GM23248 (cell line): ENCODE results near the gene FANCE. TPM values are rescaled to one million over a fixed set of nuclear protein-coding genes. Genes with fewer than 3 reads are reported as not detected.

Experiments used
- DNase-seq: peaks from one replicate; pipeline ENCODE4 v3.0.0-alpha.2; 2015
- H2AFZ ChIP-seq: fragments of 200-600 bp; sonication (generic); 2 replicates; pipeline ENCODE4 v1.6.1; 2016; ENCODE audit warnings: antibody characterized with exemption
- H3F3A ChIP-seq: fragments of 200-600 bp; sonication (generic); 2 replicates; pipeline ENCODE4 v1.6.1; 2016; ENCODE audit warnings: mild to moderate bottlenecking, antibody characterized with exemption, mixed run types; ENCODE audit not compliant: insufficient read depth
- H3K27ac ChIP-seq: fragments of 200-600 bp; sonication (generic); 2 replicates; pipeline ENCODE4 v1.5.1; 2016; ENCODE audit warnings: mild to moderate bottlenecking
- H3K27me3 ChIP-seq: fragments of 200-600 bp; sonication (generic); replicated peaks from 2 replicates; pipeline ENCODE4 v1.6.1; 2016; ENCODE audit warnings: mild to moderate bottlenecking; ENCODE audit not compliant: insufficient read depth
- H3K36me3 ChIP-seq: fragments of 200-600 bp; sonication (generic); 2 replicates; pipeline ENCODE4 v1.6.1; 2016; ENCODE audit warnings: low read depth, mild to moderate bottlenecking
- H3K4me1 ChIP-seq: fragments of 200-600 bp; sonication (generic); 2 replicates; pipeline ENCODE4 v1.6.1; 2016; ENCODE audit warnings: mild to moderate bottlenecking; ENCODE audit not compliant: insufficient read depth
- H3K4me2 ChIP-seq: fragments of 200-600 bp; sonication (generic); one replicate; pipeline ENCODE4 v1.6.1; 2016; ENCODE audit warnings: mild to moderate bottlenecking; ENCODE audit not compliant: unreplicated experiment
- H3K4me3 ChIP-seq: fragments of 200-600 bp; sonication (generic); 2 replicates; pipeline ENCODE4 v1.5.1; 2016; ENCODE audit warnings: mild to moderate bottlenecking
- H3K79me2 ChIP-seq: fragments of 200-600 bp; sonication (generic); 2 replicates; pipeline ENCODE4 v1.6.1; 2016; ENCODE audit warnings: mild to moderate bottlenecking; ENCODE audit not compliant: insufficient read depth
- H3K9ac ChIP-seq: fragments of 200-600 bp; sonication (generic); 2 replicates; pipeline ENCODE4 v1.6.1; 2016; ENCODE audit warnings: mild to moderate bottlenecking
- H3K9me2 ChIP-seq: fragments of 200-600 bp; sonication (generic); 2 replicates; pipeline ENCODE4 v1.6.1; 2016; ENCODE audit warnings: mixed run types, mild to moderate bottlenecking, moderate library complexity; ENCODE audit not compliant: insufficient read depth
- H3K9me3 ChIP-seq: fragments of 200-600 bp; sonication (generic); one replicate; pipeline ENCODE4 v1.6.1; 2017; ENCODE audit warnings: low read depth
- H4K20me1 ChIP-seq: fragments of 200-600 bp; sonication (generic); 2 replicates; pipeline ENCODE4 v1.6.0; 2016; ENCODE audit not compliant: insufficient read depth
- EZH2 ChIP-seq: fragments of 200-600 bp; sonication (generic); IDR thresholded peaks from 2 replicates; pipeline ENCODE4 v1.6.1; 2018; ENCODE audit warnings: antibody characterized with exemption, mild to moderate bottlenecking; ENCODE audit not compliant: insufficient read depth, poor library complexity, severe bottlenecking
- EZH2phosphoT487 ChIP-seq: fragments of 200-600 bp; sonication (generic); IDR thresholded peaks from 2 replicates; pipeline ENCODE4 v1.6.1; 2018; ENCODE audit warnings: antibody characterized with exemption, moderate library complexity, mild to moderate bottlenecking, low read depth; ENCODE audit not compliant: insufficient read depth
- WGBS, 2 experiments: methylation state at CpG; one replicate each; pipeline ENCODE4 v1.1.6; 2015 to 2017; ENCODE audit warnings: low lambda C conversion rate in 2 of 2, low coverage in 1 of 2; ENCODE audit errors: missing lambda C conversion rate in 2 of 2; 5-methylcytosine and 5-hydroxymethylcytosine counted together
- in situ Hi-C: fragments of 300-500 bp; cut with MboI; formaldehyde crosslinking; loops from 2 replicates; pipeline ENCODE4 v1.15.0; 2020
- polyA plus RNA-seq: library from polyadenylated mRNA; unstranded; fragments of >200 nt; fragmentation: Nextera tagmentation; extraction: Ambion mirVana; gene quantifications from 2 replicates; pipeline ENCODE4 v1.2.1, GENCODE V29; 2016
- total RNA-seq: library from RNA; depleted of rRNA; stranded (reverse); fragments of >200 nt; shearing (Covaris generic); gene quantifications from 2 replicates; pipeline ENCODE4 v1.2.3, GENCODE V29; 2014

Gene FANCE
- total and polyA plus RNA-seq, 2 experiments from 2014 or later, result 4.3 to 9.7 TPM

- Histone ChIP-seq H3K9me3 (no peaks in the 10 kb centered on the region), H3K27me3 (0 out of 2 replicates have a peak, but pooled peaks cover 3% of the 10 kb centered on the region), H3K9ac (no peak overlapping the region), H3K9me2 (no peaks in the 10 kb centered on the region), H3K4me2 (no peak overlapping the region), H4K20me1 (no peaks in the 10 kb centered on the region), H3K27ac (no peak overlapping the region), H3K4me1 (peaks cover 2% of the 10 kb centered on the region), H3K4me3 (no peak overlapping the region), H3F3A (0 out of 2 replicates have a peak, but pooled peaks cover 5% of the 10 kb centered on the region), H3K79me2 (peaks cover 10% of the 10 kb centered on the region), H3K36me3 (no peaks in the 10 kb centered on the region), H2AFZ (no peak overlapping the region)
- TF ChIP-seq EZH2phosphoT487 (no peak), EZH2 (no peak)
- 61 to 71% methylated on average over 6 of the region's 6 CpGs for WGBS, 2 experiments
- in situ Hi-C loops, result no loop called here
- DNase-seq, result peak; percentile 78
These were observed 48.6 kb downstream of the FANCE start for GRCh38 chr6:35500782-35501181.

GRCh38 chr6:35501784-35502183 lies 49.6 kb downstream of the FANCE start:
- no peaks in the 10 kb centered on the region for H3K36me3 ChIP-seq
- in situ Hi-C loops, result no loop called here

GRCh38 chr6:35503534-35503933 lies 51.4 kb downstream of the FANCE start:
- no peak for TF ChIP-seq EZH2
- TF ChIP-seq EZH2phosphoT487, result no peak
- no peaks in the 10 kb centered on the region for H3K9me3 ChIP-seq
- H3K4me2 ChIP-seq, result no peak overlapping the region
- WGBS, 2 experiments, result 62 to 64% methylated on average over 15 of the region's 15 CpGs
- H3K27me3 ChIP-seq, result peaks cover 14% of the 10 kb centered on the region
- H2AFZ ChIP-seq, result no peak overlapping the region
- no peaks in the 10 kb centered on the region for H3K36me3 ChIP-seq
- no peak overlapping the region for H3K4me3 ChIP-seq
- 0 out of 2 replicates have a peak, but pooled peaks cover 5% of the 10 kb centered on the region for H3F3A ChIP-seq
- H3K9me2 ChIP-seq, result no peaks in the 10 kb centered on the region
- H3K4me1 ChIP-seq, result no peaks in the 10 kb centered on the region
- in situ Hi-C loops, result no loop called here
- no peaks in the 10 kb centered on the region for H4K20me1 ChIP-seq
- no peak for DNase-seq
- H3K79me2 ChIP-seq, result no peaks in the 10 kb centered on the region
- H3K9ac ChIP-seq, result no peak overlapping the region
- H3K27ac ChIP-seq, result no peak overlapping the region

More at GRCh38 chr6:35501784-35502183, 49.6 kb downstream of the FANCE start:
- TF ChIP-seq EZH2 (no peak), EZH2phosphoT487 (no peak)
- no peak overlapping the region for H3K4me2 ChIP-seq
- no peaks in the 10 kb centered on the region for H4K20me1 ChIP-seq
- H2AFZ ChIP-seq, result no peak overlapping the region
- 94 to 100% methylated on average over 2 of the region's 2 CpGs for WGBS, 2 experiments
- DNase-seq, result no peak
- peaks cover 13% of the 10 kb centered on the region; the same call in 1 of the 2 replicates for H3K27me3 ChIP-seq
- H3K9me2 ChIP-seq, result no peaks in the 10 kb centered on the region
- H3K9ac ChIP-seq, result no peak overlapping the region
- no peak overlapping the region for H3K27ac ChIP-seq
- no peak overlapping the region for H3K4me3 ChIP-seq
- 0 out of 2 replicates have a peak, but pooled peaks cover 5% of the 10 kb centered on the region for H3F3A ChIP-seq
- H3K9me3 ChIP-seq, result no peaks in the 10 kb centered on the region
- H3K4me1 ChIP-seq, result no peaks in the 10 kb centered on the region
- no peaks in the 10 kb centered on the region for H3K79me2 ChIP-seq

GRCh38 chr6:35505999-35506412 lies 53.9 kb downstream of the FANCE start:
- Histone ChIP-seq H3K9me2 (no peaks in the 10 kb centered on the region), H3K36me3 (no peaks in the 10 kb centered on the region), H3K27me3 (peaks cover 21% of the 10 kb centered on the region), H3K9ac (no peak overlapping the region), H4K20me1 (no peaks in the 10 kb centered on the region), H3K4me1 (no peaks in the 10 kb centered on the region), H3K9me3 (no peaks in the 10 kb centered on the region), H2AFZ (no peak overlapping the region), H3K79me2 (no peaks in the 10 kb centered on the region), H3F3A (no peaks in the 10 kb centered on the region), H3K27ac (no peak overlapping the region), H3K4me3 (no peak overlapping the region), H3K4me2 (no peak overlapping the region)
- in situ Hi-C loops, result no loop called here
- 34 to 43% methylated on average over 17 to 21 of the region's 21 CpGs for WGBS, 2 experiments
- TF ChIP-seq EZH2 (no peak), EZH2phosphoT487 (no peak)
- no peak for DNase-seq

- H3K27me3 ChIP-seq, result peaks cover 27% of the 10 kb centered on the region
- DNase-seq, result no peak
These were observed 54.4 kb downstream of the FANCE start for GRCh38 chr6:35506536-35506935.

More at GRCh38 chr6:35506536-35506935, 54.4 kb downstream of the FANCE start:
- Histone ChIP-seq H3K9ac (no peak overlapping the region), H3K9me2 (no peaks in the 10 kb centered on the region), H3K4me2 (no peak overlapping the region), H3K4me3 (no peak overlapping the region), H3F3A (no peaks in the 10 kb centered on the region), H3K36me3 (no peaks in the 10 kb centered on the region), H3K9me3 (no peaks in the 10 kb centered on the region), H3K79me2 (no peaks in the 10 kb centered on the region), H2AFZ (no peak overlapping the region), H3K4me1 (no peaks in the 10 kb centered on the region), H3K27ac (no peak overlapping the region), H4K20me1 (no peaks in the 10 kb centered on the region)
- in situ Hi-C loops, result no loop called here
- no peak for TF ChIP-seq EZH2phosphoT487
- no peak for TF ChIP-seq EZH2
- WGBS, 2 experiments, result 77 to 84% methylated on average over 3 of the region's 3 CpGs
